GM21390 (cell line): ENCODE data around the gene KBTBD4.
"Not testable (repeated sequence)": the region's sequence is repeated elsewhere in the genome, so short reads cannot be mapped to it uniquely, and the experiment has no call there.

Experiments used
- ATAC-seq: cut with Tn5 transposase; IDR thresholded peaks from one replicate; pipeline ENCODE4 v1.9.1; 2021; ENCODE audit not compliant: unreplicated experiment

KBTBD4 gene

GRCh38 chr11:47562393-47562792 lies 16.4 kb downstream of the KBTBD4 start:
- not testable (repeated sequence) for ATAC-seq

DNA sequence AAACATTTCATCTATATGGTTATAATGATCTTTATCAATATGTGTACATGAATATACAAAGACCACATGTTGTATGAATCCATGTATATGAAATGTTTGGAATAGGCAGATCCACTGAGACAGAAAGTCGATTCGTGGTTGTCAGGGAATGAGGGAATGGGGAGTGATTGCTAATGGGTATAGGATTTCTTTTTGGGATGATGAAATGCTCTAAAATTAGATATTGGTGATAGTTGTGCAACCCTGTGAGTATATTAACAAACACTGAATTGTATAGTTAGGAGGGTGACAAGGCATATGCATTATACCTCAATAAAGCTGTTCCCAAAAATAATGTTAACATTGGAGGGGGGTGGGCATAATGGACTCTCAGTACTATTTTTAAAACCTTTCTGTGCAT lies 18.3 kb downstream of the KBTBD4 start:
- no peak for ATAC-seq

DNA sequence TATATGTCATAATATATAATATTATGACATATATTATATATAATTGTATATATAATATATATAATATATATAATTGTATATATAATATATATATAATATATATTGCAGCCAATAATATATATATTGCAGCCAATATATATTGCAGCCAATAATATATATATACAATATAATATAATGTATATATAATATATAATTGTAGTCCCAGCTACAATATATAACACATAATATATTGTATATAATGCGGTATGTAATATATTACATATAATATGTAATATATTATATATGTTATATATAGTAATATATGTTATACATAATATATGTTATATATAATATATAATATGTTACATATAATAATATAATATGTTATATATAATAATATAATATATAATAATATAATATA lies 20.1 kb downstream of the KBTBD4 start:
- no peak for ATAC-seq

GRCh38 chr11:47557004-47557403 lies 21.8 kb downstream of the KBTBD4 start:
- not testable (repeated sequence) for ATAC-seq

DNA sequence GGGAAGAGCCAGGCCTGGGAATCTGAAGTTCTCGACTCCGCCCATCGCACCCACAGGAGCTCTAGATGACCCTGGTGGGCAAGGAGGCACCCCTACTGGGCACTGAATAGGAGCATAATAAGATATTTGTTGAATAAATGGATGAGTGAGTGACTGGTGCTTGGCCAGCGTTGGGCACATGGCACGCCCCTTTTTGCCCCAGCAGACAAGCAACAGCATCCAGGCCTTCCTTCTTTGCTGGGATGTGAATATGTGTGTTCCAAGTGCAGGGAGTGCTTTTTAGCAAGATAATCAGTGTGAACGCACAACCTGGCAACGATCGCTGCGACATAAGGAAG lies 25.4 kb downstream of the KBTBD4 start:
- ATAC-seq: peak; percentile 15

DNA sequence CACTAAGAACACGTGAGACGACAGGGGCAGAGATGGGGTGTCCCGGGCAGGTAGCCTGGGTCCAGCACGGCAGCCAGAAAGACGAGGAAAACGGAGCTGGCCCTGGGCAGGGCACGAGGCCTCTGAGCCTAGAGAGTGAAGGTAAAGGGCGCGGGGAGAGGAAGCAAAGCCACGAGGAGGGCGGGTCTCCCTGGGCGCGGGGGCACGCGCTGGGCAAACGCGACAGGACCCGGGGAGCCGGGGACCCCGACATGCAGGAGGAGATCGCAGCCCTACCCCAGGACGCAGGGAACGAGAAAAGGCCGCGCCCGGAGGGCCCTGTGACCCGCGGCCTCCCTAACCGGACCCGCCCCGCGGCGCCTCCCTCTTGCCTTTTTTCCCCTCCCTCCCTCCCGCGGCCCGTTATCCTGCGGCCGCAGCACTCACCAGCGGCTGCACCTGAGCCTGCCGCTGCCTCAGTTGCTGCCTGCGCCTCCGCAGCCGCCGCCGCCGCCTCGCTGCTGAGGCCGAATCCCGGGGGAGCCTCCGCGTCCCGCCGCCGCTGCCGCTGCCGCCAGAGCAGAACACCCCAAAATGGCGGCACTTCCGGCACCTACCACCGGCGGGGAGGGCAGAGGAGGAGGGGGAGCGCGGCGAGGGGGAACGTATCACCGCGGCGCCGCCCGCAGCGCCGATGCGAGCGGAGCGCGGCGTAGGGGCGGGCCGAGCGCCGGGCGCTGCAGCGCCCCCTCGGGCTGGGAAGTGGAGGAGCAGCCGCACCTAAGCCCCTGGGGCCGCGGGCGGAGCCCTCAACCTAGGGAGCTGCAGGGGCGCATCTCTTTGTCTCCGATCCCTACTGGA lies 26.0 kb downstream of the KBTBD4 start, which contains the start of gene CELF1:
TSS of gene CELF1 (minus strand) at position 567 of the 840 bp plus-strand sequence. CDS start 53,609 bp downstream, outside the sequence.
- peak; percentile 93 for ATAC-seq

DNA sequence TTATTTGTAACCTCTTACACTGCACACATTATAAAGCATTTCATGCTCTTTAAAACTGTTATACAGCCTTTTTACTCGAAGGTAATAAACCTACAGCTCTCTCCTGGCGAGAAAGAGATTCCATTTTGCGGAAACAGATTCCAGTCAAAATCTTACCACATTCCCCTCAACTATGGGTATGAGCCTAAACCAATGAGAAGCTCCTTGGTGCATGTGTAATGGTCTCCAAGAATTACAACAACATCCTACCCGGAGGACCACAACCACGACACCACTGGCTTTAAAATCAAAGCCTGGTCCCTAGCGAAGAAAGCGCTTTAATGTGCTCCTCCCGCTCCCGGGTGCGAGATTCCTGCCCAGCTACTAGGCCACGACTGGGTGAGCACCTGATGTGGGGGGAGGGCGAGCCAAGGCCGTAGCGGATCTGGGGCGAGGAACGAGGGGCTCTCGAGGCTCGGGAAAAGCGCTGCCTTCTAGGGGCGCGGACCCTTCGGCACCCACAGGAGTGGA lies 26.7 kb downstream of the KBTBD4 start:
- no peak for ATAC-seq

- ATAC-seq: no peak
Observed at GRCh38 chr11:47551086-47551485, 27.7 kb downstream of the KBTBD4 start.

- no peak for ATAC-seq
Observed at GRCh38 chr11:47550288-47551047, 28.3 kb downstream of the KBTBD4 start.

DNA sequence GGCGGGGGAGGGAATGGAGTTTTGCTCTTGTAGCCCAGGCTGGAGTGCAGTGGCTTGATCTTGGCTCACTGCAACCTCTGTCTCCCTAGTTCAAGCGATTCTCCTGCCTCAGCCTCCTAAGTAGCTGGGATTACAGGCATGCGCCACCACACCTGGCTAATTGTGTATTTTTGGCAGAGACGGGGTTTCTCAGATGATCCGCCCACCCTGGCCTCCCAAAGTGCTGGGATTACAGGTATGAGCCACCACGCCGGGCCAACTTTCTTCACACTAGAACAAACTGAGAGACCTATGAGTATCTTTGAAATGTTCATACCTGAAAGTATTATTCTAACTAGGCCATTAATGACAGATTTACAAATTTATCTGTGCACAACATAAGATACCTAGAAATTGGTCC lies 32.5 kb downstream of the KBTBD4 start:
- not testable (repeated sequence) for ATAC-seq

DNA sequence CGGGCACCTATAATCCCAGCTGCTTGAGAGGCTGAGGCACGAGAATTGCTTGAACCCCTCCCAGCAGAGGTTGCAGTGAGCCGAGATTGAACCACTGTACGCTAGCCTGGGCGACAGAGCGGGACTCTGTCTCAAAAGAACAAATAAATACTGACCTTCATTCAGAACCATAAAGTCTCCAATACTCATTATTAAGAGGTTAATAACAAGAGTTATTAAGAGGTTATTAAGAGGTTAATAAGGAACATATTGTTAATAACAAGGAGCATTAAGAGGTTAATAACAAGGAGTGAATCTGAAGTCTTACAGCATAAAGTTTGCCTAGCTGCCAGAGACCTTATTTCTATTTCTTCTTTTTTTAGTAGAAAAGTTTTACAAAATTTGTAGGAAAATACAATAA lies 33.5 kb downstream of the KBTBD4 start:
- ATAC-seq: no peak

GRCh38 chr11:47541070-47541469 lies 37.7 kb downstream of the KBTBD4 start:
- no peak for ATAC-seq

GRCh38 chr11:47539681-47540039 lies 39.1 kb downstream of the KBTBD4 start:
- no peak for ATAC-seq

GRCh38 chr11:47538741-47539565 lies 39.8 kb downstream of the KBTBD4 start:
- ATAC-seq: no peak

GRCh38 chr11:47536915-47537314 lies 41.9 kb downstream of the KBTBD4 start:
- ATAC-seq: no peak

- no peak for ATAC-seq
Observed at GRCh38 chr11:47534704-47535251, 44.0 kb downstream of the KBTBD4 start.

DNA sequence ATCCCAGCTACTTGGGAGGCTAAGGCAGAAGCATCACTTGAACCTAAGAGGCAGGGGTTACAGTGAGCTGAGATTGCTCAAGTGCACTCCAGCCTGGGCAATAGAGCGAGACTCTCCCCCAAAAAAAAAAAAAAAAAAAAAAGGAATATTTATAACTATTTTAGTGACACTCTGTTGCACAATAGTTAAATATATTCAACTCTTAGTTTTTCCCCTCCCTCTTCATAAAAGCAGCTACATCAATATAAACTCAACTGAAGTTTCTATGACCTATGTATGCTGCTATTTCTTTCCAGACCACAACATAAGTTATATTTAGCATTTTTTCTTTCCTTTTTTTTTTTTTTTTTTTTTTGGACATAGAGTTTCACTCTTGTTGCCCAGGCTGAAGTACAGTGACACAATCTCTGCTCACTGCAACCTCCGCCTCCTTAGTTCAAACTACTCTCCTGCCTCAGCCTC lies 45.0 kb downstream of the KBTBD4 start:
- ATAC-seq: no peak

- ATAC-seq: no peak
Observed at GRCh38 chr11:47532597-47533213, 46.1 kb downstream of the KBTBD4 start.

DNA sequence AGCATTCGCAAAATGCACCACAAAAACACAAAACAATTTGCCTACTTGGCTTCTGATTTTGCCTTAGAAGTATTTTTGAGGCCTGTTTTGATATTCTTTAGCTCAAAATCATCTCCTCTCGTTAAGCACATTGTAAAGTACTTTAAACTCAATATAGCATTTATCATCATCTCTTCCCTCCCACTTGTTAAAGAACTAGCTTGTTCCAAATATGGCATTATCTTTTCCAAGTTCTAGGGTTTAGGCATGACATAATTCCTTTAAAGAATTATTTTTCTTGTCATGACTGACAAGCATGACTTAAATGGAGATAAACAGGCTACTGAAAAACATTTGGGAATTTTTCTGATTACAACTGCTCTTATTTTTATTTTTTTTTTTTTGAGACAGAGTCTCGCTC lies 47.1 kb downstream of the KBTBD4 start:
- ATAC-seq: no peak

GRCh38 chr11:47530721-47531120 lies 48.0 kb downstream of the KBTBD4 start:
- not testable (repeated sequence) for ATAC-seq
